ENCODE measurements around the gene CITED4. TPM values are rescaled to one million over a fixed set of nuclear protein-coding genes. Genes with fewer than 3 reads are reported as not detected.

CITED4 gene
- 1.2 and 2.5 TPM in 2 replicates for total RNA-seq

GRCh38 chr1:40862008-40862863 lies at the start of gene CITED4:
Gene CITED4, minus strand, starts transcription at chr1:40862363. Its CDS starts 236 bp downstream, at chr1:40862127.

Other genes starting within 250 kb of the CITED4 start
- 0.29 and 0.33 TPM in 2 replicates for gene RIMS3, start 196.7 kb downstream of the CITED4 start, total RNA-seq
- gene NFYC, start 170.7 kb downstream of the CITED4 start, total RNA-seq = 30.4 and 31.3 TPM in 2 replicates
- under 0.01 TPM in 2 replicates for gene KCNQ4, start 78.6 kb downstream of the CITED4 start, total RNA-seq
- 8.9 and 25.3 TPM in 2 replicates for gene CTPS1, start 117.3 kb upstream of the CITED4 start, total RNA-seq
- gene SLFNL1, start 159.4 kb upstream of the CITED4 start, total RNA-seq = 0.66 and 0.73 TPM in 2 replicates